OCI-LY3 (cell line): ENCODE measurements around the gene TGM1.

Source experiments
- CTCF ChIP-seq: fragments of 200-600, 300-600 bp; sonication (generic); IDR thresholded peaks from 2 replicates; pipeline ENCODE4 v1.5.1; 2014; ENCODE audit warnings: antibody characterized with exemption, low read length, low read depth
- EZH2phosphoT487 ChIP-seq: fragments of 200-600 bp; shearing (Covaris generic); IDR thresholded peaks from 2 replicates; pipeline ENCODE4 v1.6.1; 2018; ENCODE audit warnings: antibody characterized with exemption, mixed run types, low read depth

GRCh38 chr14:24226473-24226872 is 36.5 kb downstream of the TGM1 start:
- TF ChIP-seq CTCF (no peak), EZH2phosphoT487 (no peak)
